AG20443 (cell line): ENCODE data around the gene GANC.
"Not testable (repeated sequence)": the region's sequence is repeated elsewhere in the genome, so short reads cannot be mapped to it uniquely, and the experiment has no call there.

Experiments
- DNase-seq: peaks from one replicate; pipeline ENCODE4 v3.0.0; 2012; ENCODE audit warnings: low spot score, mixed read lengths

The GANC gene, protein sequence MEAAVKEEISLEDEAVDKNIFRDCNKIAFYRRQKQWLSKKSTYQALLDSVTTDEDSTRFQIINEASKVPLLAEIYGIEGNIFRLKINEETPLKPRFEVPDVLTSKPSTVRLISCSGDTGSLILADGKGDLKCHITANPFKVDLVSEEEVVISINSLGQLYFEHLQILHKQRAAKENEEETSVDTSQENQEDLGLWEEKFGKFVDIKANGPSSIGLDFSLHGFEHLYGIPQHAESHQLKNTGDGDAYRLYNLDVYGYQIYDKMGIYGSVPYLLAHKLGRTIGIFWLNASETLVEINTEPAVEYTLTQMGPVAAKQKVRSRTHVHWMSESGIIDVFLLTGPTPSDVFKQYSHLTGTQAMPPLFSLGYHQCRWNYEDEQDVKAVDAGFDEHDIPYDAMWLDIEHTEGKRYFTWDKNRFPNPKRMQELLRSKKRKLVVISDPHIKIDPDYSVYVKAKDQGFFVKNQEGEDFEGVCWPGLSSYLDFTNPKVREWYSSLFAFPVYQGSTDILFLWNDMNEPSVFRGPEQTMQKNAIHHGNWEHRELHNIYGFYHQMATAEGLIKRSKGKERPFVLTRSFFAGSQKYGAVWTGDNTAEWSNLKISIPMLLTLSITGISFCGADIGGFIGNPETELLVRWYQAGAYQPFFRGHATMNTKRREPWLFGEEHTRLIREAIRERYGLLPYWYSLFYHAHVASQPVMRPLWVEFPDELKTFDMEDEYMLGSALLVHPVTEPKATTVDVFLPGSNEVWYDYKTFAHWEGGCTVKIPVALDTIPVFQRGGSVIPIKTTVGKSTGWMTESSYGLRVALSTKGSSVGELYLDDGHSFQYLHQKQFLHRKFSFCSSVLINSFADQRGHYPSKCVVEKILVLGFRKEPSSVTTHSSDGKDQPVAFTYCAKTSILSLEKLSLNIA (N-terminal part only)

DNA sequence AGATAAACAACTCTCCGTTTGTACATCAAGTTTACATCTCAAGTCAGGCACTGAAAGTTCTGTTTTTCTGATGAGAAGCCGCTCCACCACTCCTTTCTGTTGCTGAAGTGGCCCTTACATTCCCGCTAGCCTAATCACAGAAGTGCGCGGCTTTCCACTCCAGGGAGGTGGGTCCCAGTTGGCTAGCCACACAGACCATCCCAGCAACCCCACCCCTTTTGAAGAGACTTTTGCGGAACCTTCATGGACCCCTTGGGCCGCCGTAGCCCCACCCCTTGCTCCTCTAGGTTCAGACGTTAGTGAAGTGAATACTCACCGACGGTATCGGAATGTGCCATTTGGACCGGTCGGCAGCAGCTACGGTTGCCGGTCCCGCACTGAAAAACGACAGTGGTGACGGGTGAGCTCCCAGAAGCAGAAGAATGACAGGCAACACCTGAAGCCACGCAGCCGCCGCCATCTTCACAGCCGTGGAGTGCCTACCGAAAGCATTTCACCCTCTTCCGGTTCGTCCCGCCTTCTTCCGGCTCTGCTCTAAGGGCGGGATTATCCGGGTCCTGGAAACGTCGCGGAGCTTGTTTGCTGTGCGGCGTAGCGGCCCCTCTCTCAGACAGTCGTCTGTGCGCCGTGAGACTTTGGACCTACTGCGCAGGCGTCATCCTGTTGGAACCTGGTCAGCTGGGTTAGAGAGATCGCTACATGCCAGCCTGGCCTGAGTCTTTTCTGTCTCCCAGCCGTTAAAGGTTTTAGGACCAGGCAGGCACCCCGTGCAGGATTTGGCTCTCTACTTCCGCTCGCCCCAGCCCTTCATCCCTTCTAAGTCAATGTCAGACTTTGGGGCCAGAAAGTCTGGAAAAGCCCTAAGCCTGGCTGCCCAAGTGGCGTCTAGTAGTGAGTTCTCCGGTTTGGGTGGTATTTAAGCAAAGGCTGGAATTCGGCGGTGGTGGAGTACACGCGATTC, at the start of gene GANC, which contains the start of gene TMEM87A:
Gene GANC, plus strand, starts transcription at position 263 of the 961 bp plus-strand sequence. CDS start 1,281 bp downstream, outside the sequence.
Gene TMEM87A, minus strand, starts transcription at position 495 of the 961 bp plus-strand sequence. Its CDS starts 35 bp downstream, at position 460.
- peak; percentile 96 for DNase-seq

GRCh38 chr15:42226648-42227047, 46.4 kb upstream of the GANC start:
- DNase-seq = no peak

GRCh38 chr15:42228036-42228435, 45.0 kb upstream of the GANC start:
- DNase-seq = no peak

- DNase-seq = not testable (repeated sequence)
Measured at GRCh38 chr15:42228981-42229380, 44.0 kb upstream of the GANC start.

- DNase-seq = no peak
Measured at GRCh38 chr15:42231088-42231487, 41.9 kb upstream of the GANC start.

DNA sequence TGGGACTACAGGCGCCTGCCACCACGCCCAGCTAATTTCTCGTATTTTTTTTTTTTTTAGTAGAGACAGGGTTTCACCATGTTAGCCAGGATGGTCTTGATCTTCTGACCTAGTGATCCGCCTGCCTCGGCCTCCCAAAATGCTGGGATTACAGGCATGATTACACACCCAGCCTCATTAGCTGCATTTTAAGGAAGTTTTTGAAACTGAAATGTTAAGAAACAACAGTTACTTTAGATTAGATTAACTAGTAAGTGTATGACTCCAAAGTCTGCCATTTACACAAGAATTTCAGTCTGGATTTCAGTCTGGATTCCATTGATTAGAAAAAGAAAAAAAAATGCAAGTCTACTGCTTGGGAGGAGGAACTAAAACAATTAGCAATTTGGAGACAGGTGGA, 40.4 kb upstream of the GANC start:
- no peak for DNase-seq

GRCh38 chr15:42233107-42233506, 39.9 kb upstream of the GANC start:
- no peak for DNase-seq

DNA sequence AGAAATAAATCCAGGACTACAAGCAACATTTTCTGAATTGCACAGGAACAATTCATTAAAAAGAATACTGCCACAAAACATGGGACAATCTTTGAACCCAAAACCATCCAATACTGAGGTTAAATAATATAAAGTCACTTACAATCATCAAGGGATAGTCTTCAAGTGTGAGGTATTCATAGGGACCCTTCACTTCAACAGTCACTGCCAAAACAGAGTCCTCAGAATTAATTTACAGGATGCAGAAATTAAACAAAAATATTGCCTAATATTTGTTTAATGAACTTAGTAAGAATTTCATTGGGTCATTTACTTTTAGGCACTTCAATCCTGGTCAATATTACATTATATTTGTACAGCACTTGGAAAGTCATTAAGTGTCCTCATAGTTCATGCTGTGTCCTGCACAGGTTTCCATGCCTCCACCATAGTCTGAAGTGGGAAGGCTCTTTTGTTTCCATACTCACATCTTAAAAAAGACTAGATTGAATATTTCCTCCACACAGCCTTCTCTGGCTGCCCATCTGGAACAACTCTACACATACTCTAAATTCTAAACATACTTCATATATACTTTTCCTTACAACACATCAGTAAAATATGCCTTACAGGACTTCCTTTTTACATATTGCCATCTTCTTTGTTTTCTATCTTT, 33.3 kb upstream of the GANC start:
- DNase-seq = no peak

DNA sequence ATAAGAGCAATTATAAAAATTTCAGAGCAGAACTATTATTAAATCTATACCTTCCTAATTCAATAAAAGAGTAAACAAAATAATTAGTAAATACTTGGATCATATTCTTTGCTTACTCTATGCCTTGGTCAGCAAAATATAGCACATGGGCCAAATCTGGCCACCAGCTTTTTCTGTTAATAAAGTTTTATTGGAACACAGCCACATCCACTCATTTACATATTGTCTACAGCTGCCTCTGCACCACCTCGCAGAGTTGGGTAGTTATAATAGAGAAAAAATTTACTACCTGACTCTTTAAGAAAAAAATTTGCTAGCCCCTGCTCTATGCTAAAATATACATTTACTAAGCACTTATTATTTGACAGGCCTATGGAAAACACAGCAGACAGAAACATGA, 32.2 kb upstream of the GANC start:
- no peak for DNase-seq

GRCh38 chr15:42253300-42253699, 19.7 kb upstream of the GANC start:
- DNase-seq = no peak

DNA sequence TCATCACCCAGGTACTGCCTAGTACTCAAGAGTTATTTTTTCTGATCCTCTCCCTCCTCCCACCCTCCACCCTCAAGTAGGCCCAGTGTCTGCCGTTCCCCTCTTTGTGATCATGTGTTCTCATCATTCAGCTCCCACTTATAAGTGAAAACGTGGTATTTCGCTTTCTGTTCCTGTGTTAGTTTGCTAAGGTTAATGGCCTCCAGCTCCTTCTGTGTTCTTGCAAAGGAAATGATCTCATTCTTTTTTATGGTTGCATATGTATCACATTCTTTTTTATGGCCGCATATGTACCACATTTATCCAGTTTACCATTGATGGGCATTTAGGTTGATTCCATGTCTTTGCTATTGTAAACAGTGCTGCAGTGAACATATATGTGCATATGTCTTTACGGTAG, 8.2 kb upstream of the GANC start:
- DNase-seq = no peak

GRCh38 chr15:42267286-42267685, 5.7 kb upstream of the GANC start:
- no peak for DNase-seq

DNA sequence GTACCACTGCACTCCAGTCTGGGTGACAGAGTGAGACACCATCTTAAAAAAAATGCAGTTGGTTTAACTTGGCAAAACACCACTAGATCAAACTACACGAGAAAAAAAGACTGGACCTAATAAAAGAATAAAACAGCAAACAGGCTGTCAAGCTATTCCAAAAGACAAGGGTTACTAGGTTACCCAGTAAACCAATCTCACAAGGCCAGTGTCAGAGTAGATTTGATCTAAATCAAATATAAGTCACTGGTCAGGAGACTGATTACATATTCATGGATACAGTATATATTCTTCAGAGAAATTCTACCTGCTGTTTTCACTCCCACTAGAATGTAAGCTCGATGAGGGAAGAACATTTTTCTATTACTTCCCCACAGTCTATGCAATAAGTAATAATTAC, 2.5 kb upstream of the GANC start:
- no peak for DNase-seq

DNA sequence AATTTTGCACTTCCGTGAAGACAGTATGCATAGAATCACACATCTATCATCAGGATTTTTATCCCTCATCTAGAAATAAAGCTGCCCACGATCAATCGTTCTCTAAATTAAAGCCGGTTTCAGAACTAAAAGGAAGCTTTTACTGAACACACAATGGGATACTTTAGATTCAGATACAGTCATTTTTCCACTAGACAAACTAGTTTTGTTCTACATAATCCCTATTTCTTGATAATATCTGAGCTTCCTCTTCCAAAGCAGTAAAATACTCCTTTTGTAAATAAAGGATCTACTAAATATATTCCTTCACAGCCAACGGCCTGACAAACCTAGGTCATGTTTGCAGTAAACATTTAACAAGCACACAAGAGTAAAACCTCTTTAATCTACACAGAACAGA, 2.0 kb upstream of the GANC start:
- no peak for DNase-seq

GRCh38 chr15:42273900-42274701, 1.1 kb downstream of the GANC start:
- DNase-seq = peak; percentile 57

- no peak for DNase-seq
Measured at GRCh38 chr15:42274702-42274989, 1.6 kb downstream of the GANC start.

DNA sequence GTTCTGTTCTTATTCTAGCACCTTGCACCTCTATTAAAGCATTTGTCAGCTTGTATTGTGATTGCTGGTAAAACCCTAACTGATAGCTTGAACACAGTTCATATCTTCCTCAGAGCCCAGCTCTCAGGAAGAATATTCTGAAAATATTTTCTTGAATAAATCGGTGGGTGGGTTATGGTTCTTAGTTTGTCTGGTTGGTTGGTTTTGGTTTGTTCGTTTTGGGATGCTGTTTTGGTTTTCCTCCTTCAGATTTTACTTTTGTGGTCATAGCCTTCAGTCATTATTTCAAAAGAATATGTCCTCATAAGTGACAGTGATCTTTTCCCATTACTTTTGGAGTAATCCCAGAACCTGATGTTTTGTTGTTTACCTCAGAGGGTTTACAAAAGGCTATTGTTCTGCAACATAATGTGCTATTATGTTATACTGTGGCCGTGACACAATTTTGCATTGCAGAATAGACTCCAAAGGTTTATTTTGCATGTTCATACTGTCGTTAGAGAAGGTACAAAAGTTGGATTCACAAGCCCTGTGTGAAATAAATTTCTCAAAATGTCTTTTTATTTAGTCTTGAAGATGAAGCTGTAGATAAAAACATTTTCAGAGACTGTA, 2.9 kb downstream of the GANC start:
- no peak for DNase-seq

DNA sequence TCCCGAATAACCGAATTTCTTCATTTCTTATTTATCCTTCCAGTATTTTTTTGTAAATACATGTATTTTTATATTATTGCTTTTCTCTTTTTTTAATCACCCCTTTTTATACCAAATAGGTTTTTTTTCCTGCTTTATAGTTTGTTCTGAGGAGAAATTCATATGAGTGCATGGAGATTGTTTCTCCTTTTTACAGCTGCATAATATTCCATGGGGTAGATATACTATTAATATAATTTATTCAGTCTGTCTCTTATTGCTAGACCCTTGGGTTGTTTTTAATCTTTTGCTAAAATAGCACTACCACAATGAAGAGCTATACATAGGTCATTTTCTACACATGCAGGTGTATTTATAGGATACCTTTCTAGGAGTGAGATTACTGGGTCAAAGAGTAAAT, 3.8 kb downstream of the GANC start:
- no peak for DNase-seq

DNA sequence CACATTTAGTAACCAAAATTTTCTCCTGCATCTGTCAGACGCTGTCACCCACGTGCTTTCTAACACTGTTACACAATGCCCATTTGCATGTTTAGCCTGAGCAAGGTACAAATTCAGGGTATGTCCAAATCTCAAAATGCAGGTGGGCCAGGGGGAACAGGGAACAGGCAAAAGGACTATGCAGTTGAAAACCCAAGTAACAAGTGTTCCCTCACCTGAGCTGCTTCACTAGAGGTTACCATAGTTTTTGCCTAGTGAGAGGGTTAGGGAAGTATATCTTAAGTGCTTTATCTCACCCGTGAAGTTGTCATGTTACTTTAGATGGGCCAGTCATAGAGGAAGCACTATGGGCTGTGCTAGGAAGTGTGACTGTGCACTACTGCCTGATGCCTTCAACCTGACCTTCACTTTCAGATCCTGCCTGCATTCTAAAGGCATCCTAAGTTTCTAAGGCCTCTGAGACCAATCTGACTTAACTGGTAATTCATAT, 6.3 kb downstream of the GANC start:
- DNase-seq = no peak

- DNase-seq = no peak
Measured at GRCh38 chr15:42282344-42282743, 9.3 kb downstream of the GANC start.
